Gastroesophageal sphincter (tissue), 4 donors: ENCODE measurements around the gene BTBD9. TPM values are rescaled to one million over a fixed set of nuclear protein-coding genes. Genes with fewer than 3 reads are reported as not detected.

Experiments used
- ATAC-seq: fragments of 150-250 bp; one replicate; pipeline ENCODE4 v1.9.1; 2016; ENCODE audit warnings: mild to moderate bottlenecking, moderate library complexity
- H3K27ac ChIP-seq, 4 donors: fragments of 200-600 bp; sonication (generic) in 3 of 4; 1 replicate in 3 of 4; 2 replicates in 1 of 4; pipeline ENCODE4 v1.5.1; 2016 to 2019
- H3K27me3 ChIP-seq: fragments of 200-600 bp; sonication (generic); one replicate; pipeline ENCODE4 v1.5.1; 2019
- H3K36me3 ChIP-seq, 2 donors: fragments of 200-600 bp; sonication (generic); one replicate each; pipeline ENCODE4 v1.5.1; 2019; ENCODE audit warnings: control low read depth in 1 of 2
- H3K4me1 ChIP-seq, 3 donors: fragments of 200-600 bp; sonication (generic); 1 replicate in 2 of 3; 2 replicates in 1 of 3; pipeline ENCODE4 v1.5.1; 2016 to 2019; ENCODE audit warnings: control low read depth in 2 of 3
- H3K4me3 ChIP-seq, 2 donors: fragments of 200-600 bp; sonication (generic); one replicate each; pipeline ENCODE4 v1.5.1; 2019; ENCODE audit warnings: mild to moderate bottlenecking in 1 of 2, moderate library complexity in 1 of 2
- H3K9me3 ChIP-seq, 3 donors: fragments of 200-600 bp; sonication (generic); one replicate each; pipeline ENCODE4 v1.5.1; 2017 to 2019; ENCODE audit warnings: control low read depth in 2 of 3
- CTCF ChIP-seq, 4 experiments: fragments of 200-600 bp in 2 of 4; fragments of 450-650 bp in 2 of 4; sonication (generic) in 1 of 4; IDR thresholded peaks; one replicate each; pipeline ENCODE4 v1.5.1; 2017 to 2019; ENCODE audit warnings: antibody characterized with exemption in 4 of 4, mild to moderate bottlenecking in 2 of 4, moderate library complexity in 2 of 4
- EP300 ChIP-seq: sonication (generic); formaldehyde crosslinking; IDR thresholded peaks from one replicate; pipeline ENCODE4 v1.6.1; 2017; ENCODE audit warnings: antibody characterized with exemption, mild to moderate bottlenecking
- POLR2A ChIP-seq, 2 donors: fragments of 450-650 bp; IDR thresholded peaks; one replicate each; pipeline ENCODE4 v1.6.1; 2017; ENCODE audit warnings: antibody characterized with exemption in 2 of 2, mild to moderate bottlenecking in 2 of 2, moderate library complexity in 1 of 2
- POLR2AphosphoS5 ChIP-seq: sonication (generic); formaldehyde crosslinking; IDR thresholded peaks from one replicate; pipeline ENCODE4 v1.6.1; 2017; ENCODE audit warnings: antibody characterized with exemption
- WGBS, 2 donors: methylation state at CpG; one replicate each; pipeline ENCODE4 v1.1.5; 2018; ENCODE audit warnings: low coverage in 1 of 2; 5-methylcytosine and 5-hydroxymethylcytosine counted together
- total RNA-seq, 4 donors: library from RNA; depleted of rRNA; stranded (reverse); fragments of >200 nt; gene quantifications; one replicate each; pipeline ENCODE4 v1.1.0, GENCODE V29; 2016

The BTBD9 gene
- total RNA-seq, 4 donors from 2014 or later: 11.3 to 18.9 (median 13.8) TPM

DNA sequence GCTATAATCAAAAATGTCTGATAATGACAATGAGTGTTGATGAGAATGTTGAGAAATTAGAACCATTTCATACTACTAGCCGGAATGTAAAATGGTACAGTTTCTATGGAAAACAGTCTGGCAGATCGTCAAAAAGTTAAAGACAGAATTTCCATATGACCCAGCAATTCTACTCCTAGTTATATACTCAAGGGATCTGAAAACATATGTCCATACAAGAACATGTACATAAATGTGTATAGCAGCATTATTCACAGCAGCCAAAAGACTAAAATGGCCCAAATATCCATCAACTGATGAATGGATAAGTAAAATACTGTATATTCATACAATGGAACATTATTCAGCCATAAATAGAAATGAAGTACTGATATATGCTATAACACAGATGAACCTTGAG, 236.2 kb downstream of the BTBD9 start:
- H3K27me3 ChIP-seq: no peaks in the 10 kb centered on the region
- ATAC-seq: no peak
- no peaks in the 10 kb centered on the region for H3K9me3 ChIP-seq
- peaks cover 0 to 19% (median 0%) of the 10 kb centered on the region in 3 donors for H3K4me1 ChIP-seq
- WGBS, 2 donors: 43 to 89% methylated on average over 1 to 2 of the region's 2 CpGs
- no peak overlapping the region for H3K4me3 ChIP-seq
- H3K36me3 ChIP-seq: no peaks in the 10 kb centered on the region
- H3K27ac ChIP-seq: no peak overlapping the region
- TF ChIP-seq CTCF (IDR thresholded peaks at IDR 0.05) (no peak), EP300 (no peak), POLR2A (IDR thresholded peaks at IDR 0.05) (no peak), POLR2AphosphoS5 (no peak)

DNA sequence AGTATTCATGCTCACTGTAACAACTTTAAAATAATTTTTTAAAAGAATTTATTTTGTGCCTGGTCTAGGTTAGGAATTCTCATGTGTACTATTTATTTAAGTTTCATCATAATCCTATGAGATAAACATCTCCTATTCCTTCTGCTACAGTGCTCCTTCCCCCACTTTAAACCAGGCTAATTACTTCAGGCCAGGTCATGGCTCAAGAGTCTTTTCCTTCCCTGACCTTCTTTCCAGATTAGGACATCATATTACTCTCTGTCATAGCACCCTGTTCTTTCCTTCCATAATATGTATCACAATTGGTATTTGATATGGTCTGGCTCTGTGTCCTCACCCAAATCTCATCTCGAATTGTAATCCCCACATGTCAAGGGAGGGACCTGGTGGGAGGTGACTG, 239.0 kb downstream of the BTBD9 start:
- 100% methylated on average over 1 of the region's 1 CpG; no CpG with 5 or more reads in 1 of the 2 donors for WGBS, 2 donors
- no peak overlapping the region for H3K4me3 ChIP-seq
- no peak for ATAC-seq
- TF ChIP-seq POLR2A (IDR thresholded peaks at IDR 0.05) (no peak), CTCF (IDR thresholded peaks at IDR 0.05) (no peak), POLR2AphosphoS5 (no peak), EP300 (no peak)
- no peaks in the 10 kb centered on the region for H3K9me3 ChIP-seq
- H3K27me3 ChIP-seq: no peaks in the 10 kb centered on the region
- H3K4me1 ChIP-seq: peaks cover 0 to 14% (median 0%) of the 10 kb centered on the region in 3 donors
- no peak overlapping the region for H3K27ac ChIP-seq
- no peaks in the 10 kb centered on the region for H3K36me3 ChIP-seq

GRCh38 chr6:38400101-38400500, 239.6 kb downstream of the BTBD9 start:
- 87 to 100% methylated on average over 2 to 3 of the region's 3 CpGs for WGBS, 2 donors

GRCh38 chr6:38396209-38396608, 243.5 kb downstream of the BTBD9 start:
- ATAC-seq: no peak
- TF ChIP-seq POLR2A (IDR thresholded peaks at IDR 0.05) (no peak), CTCF (IDR thresholded peaks at IDR 0.05) (no peak), EP300 (no peak), POLR2AphosphoS5 (no peak)
- 89 to 90% methylated on average over 3 of the region's 3 CpGs for WGBS, 2 donors
- H3K4me1 ChIP-seq: peaks cover 0 to 10% (median 0%) of the 10 kb centered on the region in 3 donors
- no peaks in the 10 kb centered on the region for H3K36me3 ChIP-seq
- H3K27me3 ChIP-seq: no peaks in the 10 kb centered on the region
- no peak overlapping the region for H3K4me3 ChIP-seq
- H3K27ac ChIP-seq: no peak overlapping the region
- H3K9me3 ChIP-seq: no peaks in the 10 kb centered on the region

More at GRCh38 chr6:38400101-38400500, 239.6 kb downstream of the BTBD9 start:
- Histone ChIP-seq H3K27me3 (no peaks in the 10 kb centered on the region), H3K36me3 (no peaks in the 10 kb centered on the region), H3K4me1 (peaks cover 0 to 11% (median 0%) of the 10 kb centered on the region in 3 donors), H3K4me3 (no peak overlapping the region), H3K27ac (no peak overlapping the region), H3K9me3 (no peaks in the 10 kb centered on the region)
- TF ChIP-seq CTCF (IDR thresholded peaks at IDR 0.05) (no peak), POLR2A (IDR thresholded peaks at IDR 0.05) (no peak), EP300 (no peak)
- ATAC-seq: no peak

GRCh38 chr6:38393986-38394385, 245.7 kb downstream of the BTBD9 start:
- H3K9me3 ChIP-seq: no peaks in the 10 kb centered on the region
- no peak for TF ChIP-seq POLR2A (IDR thresholded peaks at IDR 0.05)
- no peak for TF ChIP-seq EP300
- no peak overlapping the region for H3K27ac ChIP-seq
- WGBS, 2 donors: 100% methylated on average over 1 of the region's 1 CpG; no CpG with 5 or more reads in 1 of the 2 donors
- ATAC-seq: no peak
- H3K4me1 ChIP-seq: peaks cover 0 to 10% (median 0%) of the 10 kb centered on the region in 3 donors
- H3K4me3 ChIP-seq: no peak overlapping the region
- H3K27me3 ChIP-seq: no peaks in the 10 kb centered on the region
- H3K36me3 ChIP-seq: no peaks in the 10 kb centered on the region
